NCI-H2029 (cell line): ENCODE results near the gene COL6A1.

Experiments
- DNase-seq: peaks from one replicate; lab custom pipeline; 2025; lab: John Stamatoyannopoulos, UW

COL6A1 gene

GRCh38 chr21:46051821-46052675 is 70.5 kb downstream of the COL6A1 start:
- DNase-seq = no peak

- no peak for DNase-seq
These were observed 71.4 kb downstream of the COL6A1 start for GRCh38 chr21:46052703-46053651.

- no peak for DNase-seq
These were observed 72.5 kb downstream of the COL6A1 start for GRCh38 chr21:46054031-46054430.

GRCh38 chr21:46054451-46054881 is 72.9 kb downstream of the COL6A1 start:
- DNase-seq = no peak
